B cell (primary cell): ENCODE results near the gene PRDM5. TPM values are rescaled to one million over a fixed set of nuclear protein-coding genes. Genes with fewer than 3 reads are reported as not detected.

Source experiments
- ATAC-seq: fragments of 200-7000 bp; cut with Tn5 transposase; one replicate; pipeline ENCODE4 v1.10.0; 2021; ENCODE audit warnings: low read depth, mild to moderate bottlenecking, moderate number of reproducible peaks, moderate library complexity
- CTCF ChIA-PET: fragments of 350-600 bp; sonication (Branson Sonifier 250); formaldehyde crosslinking; loops from one replicate; lab custom pipeline; 2021; ENCODE audit warnings: antibody characterized with exemption, inconsistent platforms; lab: Charles Lee
- POLR2A ChIA-PET: fragments of 350-600 bp; sonication (Branson Sonifier 250); formaldehyde crosslinking; loops from one replicate; lab custom pipeline; 2021; ENCODE audit warnings: antibody characterized with exemption; lab: Charles Lee
- DNase-seq: peaks from one replicate; pipeline ENCODE4 v3.0.0; 2013
- H2AFZ ChIP-seq: 2 replicates; pipeline ENCODE4 v1.6.1; 2012; ENCODE audit warnings: mild to moderate bottlenecking, low read depth, low read length; ENCODE audit not compliant: insufficient read depth, poor library complexity, severe bottlenecking
- H3K27ac ChIP-seq, 2 donors: 1 replicate in 1 of 2; 2 replicates in 1 of 2; pipeline ENCODE4 v1.5.1; 2012 to 2013; ENCODE audit warnings: low read length in 2 of 2, mild to moderate bottlenecking in 2 of 2, moderate library complexity in 1 of 2
- H3K27me3 ChIP-seq, 4 experiments: fragments of 200-600 bp in 1 of 4; sonication (generic) in 1 of 4; replicated peaks in 1 of 4; 1 replicate in 2 of 4; 2 replicates in 2 of 4; pipeline versions ENCODE4 v1.6.1 to v1.7.0; 2013 to 2016; ENCODE audit warnings: low read length in 3 of 4, mild to moderate bottlenecking in 2 of 4, mixed read lengths in 1 of 4, moderate library complexity in 1 of 4; ENCODE audit not compliant: insufficient read depth in 4 of 4, control insufficient read depth in 3 of 4; ENCODE audit errors: control extremely low read depth in 1 of 4
- H3K36me3 ChIP-seq, 2 experiments: replicated peaks in 1 of 2; 1 replicate in 1 of 2; 2 replicates in 1 of 2; pipeline versions ENCODE4 v1.6.1 to v1.7.1; 2013; ENCODE audit warnings: low read length in 1 of 2; ENCODE audit not compliant: insufficient read depth in 2 of 2, control insufficient read depth in 1 of 2; ENCODE audit errors: control extremely low read depth in 1 of 2, extremely low read depth in 1 of 2
- H3K4me1 ChIP-seq, 2 donors: fragments of 200-600 bp in 1 of 2; sonication (generic) in 1 of 2; 1 replicate in 1 of 2; 2 replicates in 1 of 2; pipeline versions ENCODE4 v1.5.1 to v1.6.1; 2013 to 2017; ENCODE audit warnings: low read length in 2 of 2; ENCODE audit not compliant: control insufficient read depth in 2 of 2, insufficient read depth in 2 of 2
- H3K4me2 ChIP-seq: replicated peaks from 2 replicates; pipeline ENCODE3; 2012; ENCODE audit warnings: mild to moderate bottlenecking, low read depth, low read length; ENCODE audit not compliant: poor library complexity, severe bottlenecking
- H3K4me3 ChIP-seq, 5 experiments: fragments of 200-600 bp in 1 of 5; sonication (generic) in 1 of 5; 1 replicate in 3 of 5; 2 replicates in 2 of 5; pipeline versions ENCODE4 v1.5.1 to v1.7.0; 2011 to 2016; ENCODE audit warnings: low read length in 4 of 5, mild to moderate bottlenecking in 4 of 5, low read depth in 2 of 5, control low read depth in 1 of 5, moderate library complexity in 1 of 5; ENCODE audit not compliant: insufficient read depth in 1 of 5; ENCODE audit errors: control extremely low read depth in 1 of 5, extremely low read depth in 1 of 5
- H3K79me2 ChIP-seq: fragments of 200-600 bp; sonication (generic); one replicate; pipeline ENCODE4 v1.6.0; 2016; ENCODE audit warnings: low read length; ENCODE audit not compliant: control insufficient read depth, insufficient read depth
- H3K9ac ChIP-seq: fragments of 200-600 bp; sonication (generic); 2 replicates; pipeline ENCODE4 v1.6.1; 2017; ENCODE audit warnings: mild to moderate bottlenecking, low read length, moderate library complexity
- H3K9me3 ChIP-seq, 3 donors: one replicate each; pipeline versions ENCODE4 v1.6.1 to v1.7.1; 2013; ENCODE audit warnings: low read length in 2 of 3; ENCODE audit not compliant: control insufficient read depth in 2 of 3, insufficient read depth in 1 of 3; ENCODE audit errors: control extremely low read depth in 1 of 3
- H4K20me1 ChIP-seq: 2 replicates; pipeline ENCODE4 v1.6.0; 2012; ENCODE audit warnings: mild to moderate bottlenecking, low read length; ENCODE audit not compliant: insufficient read depth, control insufficient read depth, poor library complexity, severe bottlenecking
- H3K27ac Mint-ChIP-seq: one replicate; pipeline ENCODE4 v1.8.0; 2021; ENCODE audit warnings: mixed read lengths
- H3K27me3 Mint-ChIP-seq: one replicate; pipeline ENCODE4 v1.8.0; 2021; ENCODE audit warnings: mixed read lengths
- H3K4me1 Mint-ChIP-seq: one replicate; pipeline ENCODE4 v1.8.0; 2021; ENCODE audit warnings: mixed read lengths
- H3K4me3 Mint-ChIP-seq: one replicate; pipeline ENCODE4 v1.8.0; 2021; ENCODE audit warnings: mixed read lengths
- H3K9me3 Mint-ChIP-seq: one replicate; pipeline ENCODE4 v1.8.0; 2022; ENCODE audit warnings: mixed read lengths; ENCODE audit not compliant: insufficient read depth
- EZH2 ChIP-seq: IDR thresholded peaks from 2 replicates; pipeline ENCODE4 v1.6.1; 2012; ENCODE audit warnings: borderline replicate concordance, low read depth, mild to moderate bottlenecking, moderate library complexity, low read length; ENCODE audit not compliant: insufficient read depth, poor library complexity, severe bottlenecking
- WGBS: methylation state at CpG from one replicate; pipeline ENCODE4 v1.1.5; 2013; ENCODE audit warnings: missing lambda C conversion rate; ENCODE audit not compliant: insufficient coverage; 5-methylcytosine and 5-hydroxymethylcytosine counted together
- intact Hi-C: fragments of 100-400 bp; cut with micrococcal nuclease; formaldehyde crosslinking; loops from one replicate; pipeline ENCODE4 v1.10.0; 2022
- polyA plus RNA-seq: library from polyadenylated mRNA; depleted of rRNA; stranded (reverse); fragments of >200 nt; gene quantifications from 2 replicates; pipeline ENCODE4 v1.2.3, GENCODE V29; 2012
- total RNA-seq, 2 donors: library from RNA; stranded (reverse); fragments of 120-200 nt in 1 of 2; gene quantifications; 1 replicate in 1 of 2; 2 replicates in 1 of 2; pipeline versions ENCODE4 v1.2.3 to v1.2.4, GENCODE V29; 2013 to 2022
- TF ChIP-seq, protein P1 (sequence below): fragments of 200-600 bp; IDR thresholded peaks from one replicate; pipeline ENCODE4 v1.8.0; 2022; ENCODE audit warnings: antibody characterized with exemption, mild to moderate bottlenecking

The PRDM5 gene
- total and polyA plus RNA-seq, 2 donors (not counting 1 experiment from before 2014, with no cell fraction given), result not detected

DNA sequence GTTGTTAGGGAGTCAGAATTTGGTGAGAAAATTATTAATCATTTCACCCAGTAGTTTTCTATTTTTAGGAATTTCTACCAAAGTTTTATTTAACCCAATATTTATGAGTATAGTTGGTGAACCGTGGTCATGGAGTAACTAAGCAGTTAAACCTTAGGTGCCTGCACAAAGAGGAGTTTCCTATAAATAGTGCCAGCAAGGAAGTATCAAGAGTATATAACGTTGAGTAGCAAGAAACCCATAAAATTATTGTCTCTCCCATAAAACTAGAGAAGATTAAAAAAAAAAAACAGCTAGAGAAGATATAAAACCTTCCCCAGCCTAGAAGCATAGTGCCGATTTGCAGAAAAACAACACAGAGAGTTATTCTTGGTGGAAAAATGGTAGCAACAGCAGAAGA, 158.9 kb downstream of the PRDM5 start:
- ChIA-PET CTCF (no interaction called here), POLR2A (no interaction called here)
- H3K4me3 Mint-ChIP-seq, result no peak overlapping the region

GRCh38 chr4:120761070-120761469, 161.5 kb downstream of the PRDM5 start:
- H2AFZ ChIP-seq, result no peak overlapping the region
- no peak overlapping the region for H3K9ac ChIP-seq
- DNase-seq (no peak), ATAC-seq (no peak)
- no peak overlapping the region for H3K27ac ChIP-seq
- H4K20me1 ChIP-seq, result no peaks in the 10 kb centered on the region
- no peaks in the 10 kb centered on the region for H3K4me1 Mint-ChIP-seq
- TF ChIP-seq, protein P1, sequence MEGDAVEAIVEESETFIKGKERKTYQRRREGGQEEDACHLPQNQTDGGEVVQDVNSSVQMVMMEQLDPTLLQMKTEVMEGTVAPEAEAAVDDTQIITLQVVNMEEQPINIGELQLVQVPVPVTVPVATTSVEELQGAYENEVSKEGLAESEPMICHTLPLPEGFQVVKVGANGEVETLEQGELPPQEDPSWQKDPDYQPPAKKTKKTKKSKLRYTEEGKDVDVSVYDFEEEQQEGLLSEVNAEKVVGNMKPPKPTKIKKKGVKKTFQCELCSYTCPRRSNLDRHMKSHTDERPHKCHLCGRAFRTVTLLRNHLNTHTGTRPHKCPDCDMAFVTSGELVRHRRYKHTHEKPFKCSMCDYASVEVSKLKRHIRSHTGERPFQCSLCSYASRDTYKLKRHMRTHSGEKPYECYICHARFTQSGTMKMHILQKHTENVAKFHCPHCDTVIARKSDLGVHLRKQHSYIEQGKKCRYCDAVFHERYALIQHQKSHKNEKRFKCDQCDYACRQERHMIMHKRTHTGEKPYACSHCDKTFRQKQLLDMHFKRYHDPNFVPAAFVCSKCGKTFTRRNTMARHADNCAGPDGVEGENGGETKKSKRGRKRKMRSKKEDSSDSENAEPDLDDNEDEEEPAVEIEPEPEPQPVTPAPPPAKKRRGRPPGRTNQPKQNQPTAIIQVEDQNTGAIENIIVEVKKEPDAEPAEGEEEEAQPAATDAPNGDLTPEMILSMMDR, result no peak
- TF ChIP-seq EZH2, result no peak
- H3K4me2 ChIP-seq, result no peak overlapping the region
- no peak overlapping the region for H3K4me3 ChIP-seq
- CTCF ChIA-PET, result no interaction called here
- no peaks in the 10 kb centered on the region for H3K27me3 ChIP-seq
- no peaks in the 10 kb centered on the region for H3K9me3 Mint-ChIP-seq
- no peak overlapping the region for H3K27ac Mint-ChIP-seq
- POLR2A ChIA-PET, result no interaction called here
- 40% methylated on average over 1 of the region's 2 CpGs for WGBS
- H3K9me3 ChIP-seq, result no peaks in the 10 kb centered on the region
- no peak overlapping the region for H3K4me3 Mint-ChIP-seq
- H3K27me3 Mint-ChIP-seq, result no peaks in the 10 kb centered on the region
- intact Hi-C loops, result no loop called here
- no peaks in the 10 kb centered on the region for H3K79me2 ChIP-seq
- no peaks in the 10 kb centered on the region for H3K36me3 ChIP-seq
- H3K4me1 ChIP-seq, result no peaks in the 10 kb centered on the region

More for the DNA sequence above, 158.9 kb downstream of the PRDM5 start:
- Histone ChIP-seq H3K9ac (no peak overlapping the region), H3K4me3 (no peak overlapping the region), H2AFZ (no peak overlapping the region), H3K36me3 (no peaks in the 10 kb centered on the region), H3K9me3 (no peaks in the 10 kb centered on the region), H3K27ac (no peak overlapping the region), H3K4me2 (no peak overlapping the region), H3K4me1 (no peaks in the 10 kb centered on the region), H4K20me1 (no peaks in the 10 kb centered on the region), H3K79me2 (no peaks in the 10 kb centered on the region), H3K27me3 (no peaks in the 10 kb centered on the region)
- no CpG with 5 or more reads among the region's 3 CpGs for WGBS
- no peak for DNase-seq
- intact Hi-C loops, result no loop called here
- Mint-ChIP-seq H3K27me3 (no peaks in the 10 kb centered on the region), H3K27ac (no peak overlapping the region), H3K9me3 (no peaks in the 10 kb centered on the region), H3K4me1 (no peaks in the 10 kb centered on the region)
- TF ChIP-seq EZH2, result no peak
- TF ChIP-seq, protein P1, result no peak
- no peak for ATAC-seq
